KMS-11 (cell line): Measurements from ENCODE around the gene SERGEF.

ENCODE experiments used
- H2AFZ ChIP-seq: fragments of 200-600 bp; sonication (generic); 2 replicates; pipeline ENCODE4 v1.6.1; 2016; ENCODE audit warnings: antibody characterized with exemption, mixed run types, low read depth
- H3K27ac ChIP-seq: fragments of 200-600 bp; sonication (generic); 2 replicates; pipeline ENCODE4 v1.6.1; 2016; ENCODE audit warnings: mild to moderate bottlenecking, mixed run types
- H3K27me3 ChIP-seq: fragments of 200-600 bp; sonication (generic); 2 replicates; pipeline ENCODE4 v1.6.1; 2017; ENCODE audit warnings: mild to moderate bottlenecking, low read depth, mixed run types, moderate library complexity; ENCODE audit not compliant: insufficient read depth
- H3K36me3 ChIP-seq: fragments of 200-600 bp; sonication (generic); 2 replicates; pipeline ENCODE4 v1.6.1; 2017; ENCODE audit warnings: mild to moderate bottlenecking, mixed run types; ENCODE audit not compliant: insufficient read depth
- H3K4me1 ChIP-seq: fragments of 200-600 bp; sonication (generic); 2 replicates; pipeline ENCODE4 v1.6.1; 2016; ENCODE audit warnings: mild to moderate bottlenecking, low read depth, mixed run types; ENCODE audit not compliant: poor library complexity, severe bottlenecking
- H3K4me2 ChIP-seq: fragments of 200-600 bp; sonication (generic); 2 replicates; pipeline ENCODE4 v1.7.0; 2016; ENCODE audit warnings: mild to moderate bottlenecking, mixed run types
- H3K4me3 ChIP-seq: fragments of 200-600 bp; sonication (generic); IDR thresholded peaks from 2 replicates; pipeline ENCODE4 v1.6.1; 2017; ENCODE audit warnings: low read depth, low read length, mixed read lengths; ENCODE audit not compliant: insufficient read depth
- H3K79me2 ChIP-seq: fragments of 200-600 bp; sonication (generic); 2 replicates; pipeline ENCODE4 v1.6.1; 2016; ENCODE audit warnings: low read depth, mixed run types; ENCODE audit not compliant: insufficient read depth
- H3K9ac ChIP-seq: fragments of 200-600 bp; sonication (generic); 2 replicates; pipeline ENCODE4 v1.6.1; 2016; ENCODE audit warnings: mild to moderate bottlenecking, mixed run types
- H4K20me1 ChIP-seq: fragments of 200-600 bp; sonication (generic); 2 replicates; pipeline ENCODE4 v1.6.1; 2016; ENCODE audit warnings: mild to moderate bottlenecking, mixed run types; ENCODE audit not compliant: insufficient read depth
- CTCF ChIP-seq: fragments of 200-600 bp; sonication (generic); conservative IDR thresholded peaks from 2 replicates; pipeline ENCODE4 v1.6.1; 2017; ENCODE audit warnings: low read depth, mild to moderate bottlenecking, antibody characterized with exemption, low read length, moderate library complexity, mixed read lengths

SERGEF gene

GRCh38 chr11:17812091-17812864, 200.6 kb downstream of the SERGEF start:
- Histone ChIP-seq H3K27ac (no peak overlapping the region), H3K9ac (no peak overlapping the region), H3K4me1 (no peaks in the 10 kb centered on the region), H2AFZ (no peak overlapping the region), H3K36me3 (no peaks in the 10 kb centered on the region), H3K4me3 (no peak overlapping the region), H3K4me2 (no peak overlapping the region), H3K79me2 (no peaks in the 10 kb centered on the region), H3K27me3 (no peaks in the 10 kb centered on the region), H4K20me1 (no peaks in the 10 kb centered on the region)
- no peak for TF ChIP-seq CTCF

GRCh38 chr11:17811352-17811751, 201.5 kb downstream of the SERGEF start:
- H3K9ac ChIP-seq: no peak overlapping the region
- H4K20me1 ChIP-seq: no peaks in the 10 kb centered on the region
- no peaks in the 10 kb centered on the region for H3K27me3 ChIP-seq
- no peaks in the 10 kb centered on the region for H3K79me2 ChIP-seq
- H3K4me3 ChIP-seq: no peak overlapping the region
- no peak for TF ChIP-seq CTCF
- no peaks in the 10 kb centered on the region for H3K36me3 ChIP-seq
- no peak overlapping the region for H3K27ac ChIP-seq
- no peak overlapping the region for H2AFZ ChIP-seq
- H3K4me1 ChIP-seq: no peaks in the 10 kb centered on the region
- no peak overlapping the region for H3K4me2 ChIP-seq

GRCh38 chr11:17810746-17811145, 202.1 kb downstream of the SERGEF start:
- Histone ChIP-seq H3K4me2 (no peak overlapping the region), H3K9ac (no peak overlapping the region), H3K4me3 (no peak overlapping the region), H3K27ac (no peak overlapping the region), H2AFZ (no peak overlapping the region), H4K20me1 (no peaks in the 10 kb centered on the region), H3K27me3 (no peaks in the 10 kb centered on the region), H3K79me2 (no peaks in the 10 kb centered on the region), H3K36me3 (no peaks in the 10 kb centered on the region), H3K4me1 (no peaks in the 10 kb centered on the region)
- TF ChIP-seq CTCF: no peak

- no peak overlapping the region for H3K4me2 ChIP-seq
- no peak overlapping the region for H3K4me3 ChIP-seq
- no peaks in the 10 kb centered on the region for H3K79me2 ChIP-seq
- H3K36me3 ChIP-seq: no peaks in the 10 kb centered on the region
- TF ChIP-seq CTCF: no peak
- H3K4me1 ChIP-seq: no peaks in the 10 kb centered on the region
- H3K27me3 ChIP-seq: no peaks in the 10 kb centered on the region
- no peak overlapping the region for H3K9ac ChIP-seq
- no peaks in the 10 kb centered on the region for H4K20me1 ChIP-seq
- no peak overlapping the region for H2AFZ ChIP-seq
- H3K27ac ChIP-seq: no peak overlapping the region
Observed at GRCh38 chr11:17810041-17810440, 202.8 kb downstream of the SERGEF start.
